Measurements from ENCODE around the gene PLD6.
"Not testable (repeated sequence)": the region's sequence is repeated elsewhere in the genome, so short reads cannot be mapped to it uniquely, and the experiment has no call there.

Gene PLD6

DNA sequence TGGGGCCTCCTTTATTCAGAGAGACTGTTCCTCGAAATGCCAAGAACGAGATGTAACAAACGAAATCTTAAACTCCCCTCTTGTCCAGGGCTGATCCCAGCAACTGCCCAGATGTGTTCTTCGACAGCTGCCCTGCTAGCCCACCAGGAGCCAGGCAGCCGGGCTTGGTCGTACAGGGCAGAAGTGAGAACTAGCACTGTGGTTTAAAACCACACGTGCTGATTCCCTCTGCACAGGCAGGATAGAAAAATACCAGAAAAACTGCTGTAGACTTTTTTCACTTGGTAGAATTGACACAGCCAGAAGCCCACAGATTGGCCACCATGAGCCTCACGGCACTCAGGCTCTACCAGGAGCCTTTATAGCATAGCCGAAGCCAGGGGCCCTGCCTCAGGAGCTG is 33.1 kb downstream of the PLD6 start:
- no peak for FAIRE-seq

GRCh38 chr17:17172001-17172939 is 33.9 kb downstream of the PLD6 start:
- FAIRE-seq, result no peak

GRCh38 chr17:17171186-17171585 is 34.9 kb downstream of the PLD6 start:
- no peak for FAIRE-seq

DNA sequence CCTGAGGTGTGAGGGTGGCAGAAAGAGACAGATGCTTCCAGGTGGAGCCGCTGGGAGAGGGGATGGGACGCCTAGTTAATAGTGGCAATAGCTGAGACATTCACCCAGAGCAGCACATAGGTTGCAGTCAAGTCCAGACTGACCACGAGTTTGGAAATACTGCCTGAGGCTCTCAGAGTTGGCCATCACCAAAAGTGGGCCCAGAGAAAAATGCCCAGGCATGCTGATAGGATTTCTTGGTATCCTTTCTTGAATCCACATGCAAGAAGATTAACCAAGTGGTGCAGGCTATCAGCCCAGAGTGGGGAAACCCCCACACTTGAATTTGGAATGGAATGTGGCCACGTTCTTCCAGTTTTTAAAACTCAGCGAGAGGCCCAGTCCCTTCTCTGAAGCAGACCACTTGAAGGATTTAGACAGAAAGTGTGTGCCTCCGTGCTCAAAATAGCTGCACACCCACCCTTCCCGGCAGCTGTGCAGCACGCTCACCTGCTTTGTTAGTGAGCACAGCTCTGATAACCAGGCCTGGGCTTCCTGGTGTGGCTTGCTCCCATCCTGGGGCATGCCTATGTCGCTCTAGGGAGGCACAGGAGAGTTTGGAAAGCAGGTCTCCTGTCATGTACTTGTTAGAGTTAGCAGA is 35.7 kb downstream of the PLD6 start:
- FAIRE-seq, result no peak

DNA sequence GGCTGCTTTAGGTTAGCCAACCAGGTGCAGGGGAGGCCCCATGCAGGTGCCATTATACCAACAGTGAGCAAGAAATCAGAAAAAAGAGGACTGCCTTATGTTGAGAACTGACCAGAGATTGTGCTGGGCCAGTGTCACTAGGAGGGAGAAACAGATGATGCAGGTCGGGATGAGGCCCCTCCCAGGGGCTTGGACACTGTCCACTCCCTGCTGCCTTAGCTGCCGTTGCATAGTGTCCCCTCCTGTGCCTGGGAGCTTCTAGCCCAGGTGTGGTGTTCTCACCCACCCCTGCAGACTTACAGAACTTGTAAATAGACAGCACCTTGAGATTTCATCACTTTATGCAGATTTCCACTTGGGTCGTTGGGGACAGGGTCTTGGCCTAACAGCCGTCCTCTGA is 36.7 kb downstream of the PLD6 start:
- FAIRE-seq, result no peak

GRCh38 chr17:17168401-17168800 is 37.7 kb downstream of the PLD6 start:
- no peak for FAIRE-seq

DNA sequence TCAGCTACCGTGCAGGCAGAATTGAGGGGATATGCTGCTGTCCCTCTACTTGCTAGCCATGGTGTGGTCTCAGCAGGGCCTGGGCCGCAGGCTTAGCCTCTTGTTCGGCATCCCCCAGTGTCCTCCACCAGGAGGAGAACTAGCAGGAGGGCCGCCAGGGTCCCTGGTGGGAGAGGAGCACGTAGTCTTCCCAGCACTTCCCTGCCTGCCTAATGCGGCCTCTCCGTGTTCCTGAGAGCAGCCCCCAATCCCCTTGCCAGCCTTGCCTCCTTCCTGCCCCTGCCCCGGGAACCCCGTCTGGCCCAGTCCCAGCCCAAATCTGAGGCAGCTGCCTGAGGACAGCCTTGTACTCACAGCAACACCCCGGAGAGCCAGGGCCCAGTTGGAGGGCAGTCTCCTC is 38.1 kb downstream of the PLD6 start:
- FAIRE-seq, result no peak

DNA sequence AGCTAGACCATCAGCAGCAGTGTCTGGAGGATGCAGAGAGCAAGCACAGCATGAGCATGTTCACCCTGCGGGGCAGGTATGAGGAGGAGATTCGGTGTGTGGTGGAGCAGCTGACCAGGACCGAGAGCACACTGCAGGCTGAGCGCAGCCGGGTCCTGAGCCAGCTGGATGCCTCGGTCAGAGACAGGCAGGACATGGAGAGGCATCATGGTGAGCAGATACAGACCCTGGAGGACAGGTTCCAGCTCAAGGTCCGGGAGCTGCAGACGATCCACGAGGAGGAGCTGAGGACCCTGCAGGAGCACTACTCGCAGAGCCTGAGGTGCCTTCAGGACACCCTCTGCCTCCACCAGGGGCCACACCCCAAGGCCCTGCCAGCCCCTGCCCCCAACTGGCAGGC is 38.8 kb downstream of the PLD6 start:
- FAIRE-seq, result no peak

DNA sequence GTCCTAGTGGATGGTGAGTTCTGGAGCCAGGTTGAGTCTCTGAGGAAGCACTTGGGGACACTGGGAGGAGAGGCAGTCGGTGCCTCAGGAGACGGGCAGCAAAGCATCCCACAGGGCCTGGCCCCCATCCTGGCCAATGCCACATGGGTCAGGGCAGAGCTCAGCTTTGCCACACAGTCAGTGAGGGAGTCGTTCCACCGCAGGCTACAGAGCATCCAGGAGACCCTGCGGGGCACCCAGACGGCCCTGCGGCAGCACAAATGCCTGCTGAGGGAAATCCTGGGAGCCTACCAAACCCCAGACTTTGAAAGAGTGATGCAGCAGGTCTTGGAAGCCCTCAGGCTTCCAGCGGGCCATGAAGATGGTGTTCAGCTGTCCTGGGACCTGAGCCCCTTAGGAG is 39.7 kb downstream of the PLD6 start:
- FAIRE-seq, result no peak

DNA sequence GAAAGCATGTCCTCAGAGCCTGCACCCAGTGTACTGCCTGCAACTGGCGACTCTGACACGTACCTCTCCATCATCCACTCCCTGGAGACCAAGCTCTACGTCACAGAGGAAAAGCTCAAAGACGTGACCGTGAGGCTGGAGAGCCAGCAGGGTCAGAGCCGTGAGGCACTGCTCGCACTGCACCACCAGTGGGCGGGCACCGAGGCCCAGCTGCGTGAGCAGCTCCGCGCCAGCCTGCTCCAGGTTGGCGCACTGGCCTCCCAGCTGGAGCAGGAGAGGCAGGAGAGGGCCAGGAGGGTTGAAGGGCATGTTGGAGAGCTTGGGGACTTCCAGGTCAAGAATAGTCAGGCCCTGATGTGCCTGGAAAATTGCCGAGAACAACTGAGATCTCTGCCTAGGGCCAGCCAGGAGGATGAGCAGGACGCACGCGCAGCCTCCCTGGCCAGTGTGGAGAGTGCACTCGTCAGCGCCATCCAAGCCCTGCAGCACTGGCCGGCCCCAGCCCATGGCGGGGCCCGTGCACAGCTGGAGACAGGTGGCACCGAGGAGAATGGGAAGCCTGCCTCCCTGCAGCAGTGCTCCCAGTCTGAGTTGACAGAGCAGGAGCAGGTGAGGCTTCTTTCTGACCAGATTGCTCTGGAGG is 40.3 kb downstream of the PLD6 start:
- no peak for FAIRE-seq

DNA sequence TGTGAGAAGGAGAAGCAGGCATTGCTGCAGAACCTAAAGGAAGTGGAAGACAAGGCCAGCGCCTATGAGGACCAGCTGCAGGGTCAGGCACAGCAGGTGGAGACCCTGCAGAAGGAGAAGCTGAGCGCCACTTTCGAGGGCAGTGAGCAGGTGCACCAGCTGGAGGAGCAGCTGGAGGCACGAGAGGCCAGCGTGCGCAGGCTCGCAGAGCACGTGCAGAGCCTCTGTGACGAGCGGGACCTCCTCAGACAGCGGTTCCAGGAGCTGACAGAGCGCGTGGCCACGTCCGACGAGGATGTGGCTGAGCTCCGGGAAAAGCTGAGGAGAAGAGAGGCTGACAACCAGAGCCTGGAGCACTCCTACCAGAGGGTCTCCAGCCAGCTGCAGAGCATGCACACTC is 41.5 kb downstream of the PLD6 start:
- FAIRE-seq, result no peak

DNA sequence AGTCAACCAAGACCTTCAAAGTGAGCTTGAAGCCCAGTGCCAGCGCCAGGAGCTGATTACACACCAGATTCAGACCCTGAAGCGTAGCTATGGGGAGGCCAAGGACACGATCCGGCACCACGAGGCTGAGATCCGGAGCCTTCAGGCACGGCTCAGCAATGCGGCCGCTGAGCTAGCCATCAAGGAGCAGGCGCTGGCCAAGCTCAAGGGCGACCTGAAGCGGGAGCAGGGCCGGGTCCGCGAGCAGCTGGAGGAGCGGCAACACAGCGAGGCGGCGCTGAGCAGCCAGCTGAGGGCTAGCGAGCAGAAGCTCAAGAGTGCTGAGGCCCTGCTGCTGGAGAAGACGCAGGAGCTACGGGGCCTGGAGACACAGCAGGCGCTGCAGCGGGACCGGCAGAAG is 42.0 kb downstream of the PLD6 start:
- no peak for FAIRE-seq

GRCh38 chr17:17161759-17162158 is 44.4 kb downstream of the PLD6 start:
- no peak for FAIRE-seq

GRCh38 chr17:17161121-17161520 is 45.0 kb downstream of the PLD6 start:
- no peak for FAIRE-seq

- FAIRE-seq, result no peak
These were observed 46.6 kb downstream of the PLD6 start for GRCh38 chr17:17159571-17159970.

DNA sequence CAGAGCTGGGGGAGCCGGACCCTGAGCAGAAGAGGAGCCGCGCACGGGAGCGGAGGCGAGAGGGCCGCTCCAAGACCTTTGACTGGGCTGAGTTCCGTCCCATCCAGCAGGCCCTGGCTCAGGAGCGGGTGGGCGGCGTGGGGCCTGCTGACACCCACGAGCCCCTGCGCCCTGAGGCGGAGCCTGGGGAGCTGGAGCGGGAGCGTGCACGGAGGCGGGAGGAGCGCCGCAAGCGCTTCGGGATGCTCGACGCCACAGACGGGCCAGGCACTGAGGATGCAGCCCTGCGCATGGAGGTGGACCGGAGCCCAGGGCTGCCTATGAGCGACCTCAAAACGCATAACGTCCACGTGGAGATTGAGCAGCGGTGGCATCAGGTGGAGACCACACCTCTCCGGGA is 47.6 kb downstream of the PLD6 start:
- not testable (repeated sequence) for FAIRE-seq

- no peak for FAIRE-seq
These were observed 49.1 kb downstream of the PLD6 start for GRCh38 chr17:17157041-17157440.

GRCh38 chr17:17156511-17156910 is 49.6 kb downstream of the PLD6 start:
- no peak for FAIRE-seq

- no peak for FAIRE-seq
These were observed 50.0 kb downstream of the PLD6 start for GRCh38 chr17:17156107-17156506.

GRCh38 chr17:17155568-17155967 is 50.6 kb downstream of the PLD6 start:
- FAIRE-seq, result no peak

- no peak for FAIRE-seq
These were observed 51.2 kb downstream of the PLD6 start for GRCh38 chr17:17154981-17155380.

DNA sequence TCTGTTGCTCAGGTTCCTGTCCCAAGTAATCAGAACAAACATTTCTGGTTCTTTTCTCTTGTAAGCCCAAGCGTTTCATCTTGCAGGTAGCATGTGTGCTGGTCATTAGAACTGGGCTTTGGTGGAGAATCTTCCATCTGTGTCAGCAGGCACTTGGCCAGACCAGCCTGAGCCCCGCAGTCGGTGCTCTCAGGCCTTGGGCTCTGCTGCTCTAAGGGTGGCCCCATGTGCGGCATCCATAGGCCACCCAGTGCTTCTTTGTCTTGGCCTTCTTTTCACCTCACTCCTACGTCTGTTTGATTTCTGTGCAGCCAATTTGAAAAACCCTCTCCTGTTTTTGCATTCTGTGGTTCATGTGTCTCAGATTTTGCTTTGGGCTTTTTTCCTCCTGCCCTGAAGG is 51.6 kb downstream of the PLD6 start:
- FAIRE-seq, result no peak

DNA sequence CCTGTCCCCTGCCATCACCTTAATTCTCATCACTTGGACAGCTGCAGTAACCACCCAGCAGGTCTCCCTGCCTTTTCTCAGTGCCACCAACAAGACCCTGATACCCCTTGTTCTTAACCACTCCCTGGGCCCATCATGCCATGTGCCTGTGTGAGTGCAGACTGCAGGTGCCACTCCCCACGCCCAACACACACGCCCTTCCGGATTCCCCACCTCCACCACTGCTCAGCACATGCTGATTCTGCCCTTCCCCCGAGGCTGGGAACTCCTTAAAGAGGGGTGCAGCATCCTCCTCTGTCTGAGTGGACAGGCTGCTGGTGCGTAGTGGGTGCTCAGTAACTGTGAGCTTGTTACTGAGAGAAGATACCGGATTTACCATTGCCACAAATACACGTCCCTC is 52.4 kb downstream of the PLD6 start:
- FAIRE-seq, result no peak

GRCh38 chr17:17153071-17153470 is 53.1 kb downstream of the PLD6 start:
- no peak for FAIRE-seq
